Naive thymus-derived CD4-positive, alpha-beta T cell (primary cell): ENCODE measurements around the gene TTC12. TPM values are rescaled to one million over a fixed set of nuclear protein-coding genes. Genes with fewer than 3 reads are reported as not detected.

Experiments used
- ATAC-seq: fragments of 150-1000 bp; cut with Tn5 transposase; 2 replicates; pipeline ENCODE4 v1.10.0; 2021; ENCODE audit warnings: mild to moderate bottlenecking, moderate library complexity
- CTCF ChIA-PET: fragments of 350-600 bp; sonication (Branson Sonifier 250); formaldehyde crosslinking; loops from one replicate; lab custom pipeline; 2021; ENCODE audit warnings: antibody characterized with exemption; lab: Charles Lee
- POLR2A ChIA-PET: fragments of 350-600 bp; sonication (Branson Sonifier 250); formaldehyde crosslinking; loops from one replicate; lab custom pipeline; 2021; ENCODE audit warnings: antibody characterized with exemption, inconsistent platforms; lab: Charles Lee
- DNase-seq, 9 donors: peaks; one replicate each; pipeline versions ENCODE4 v3.0.0 to v3.0.0-alpha.2; 2020 to 2022; ENCODE audit warnings: mixed read lengths in 1 of 9
- H3K27ac ChIP-seq: one replicate; pipeline ENCODE4 v1.7.0; 2013; ENCODE audit warnings: mild to moderate bottlenecking, low read depth, low read length, moderate library complexity
- H3K27me3 ChIP-seq, 2 donors: one replicate each; pipeline ENCODE4 v1.7.0; 2013; ENCODE audit warnings: low read length in 2 of 2, mild to moderate bottlenecking in 2 of 2, moderate library complexity in 2 of 2; ENCODE audit not compliant: control insufficient read depth in 2 of 2, insufficient read depth in 2 of 2
- H3K36me3 ChIP-seq, 3 experiments: 1 replicate in 2 of 3; 2 replicates in 1 of 3; pipeline ENCODE4 v1.7.0; 2013; ENCODE audit warnings: low read length in 3 of 3, mild to moderate bottlenecking in 3 of 3, moderate library complexity in 1 of 3; ENCODE audit not compliant: insufficient read depth in 3 of 3, control insufficient read depth in 2 of 3
- H3K4me1 ChIP-seq, 2 donors: one replicate each; pipeline ENCODE4 v1.7.0; 2013; ENCODE audit warnings: low read length in 2 of 2, mild to moderate bottlenecking in 2 of 2, moderate library complexity in 1 of 2; ENCODE audit not compliant: control insufficient read depth in 2 of 2, insufficient read depth in 2 of 2
- H3K4me3 ChIP-seq: 2 replicates; pipeline ENCODE4 v1.7.0; 2013; ENCODE audit warnings: mild to moderate bottlenecking, low read length
- H3K9me3 ChIP-seq, 3 experiments: 1 replicate in 2 of 3; 2 replicates in 1 of 3; pipeline ENCODE4 v1.7.0; 2013; ENCODE audit warnings: low read length in 3 of 3; ENCODE audit not compliant: control insufficient read depth in 2 of 3
- H3K27ac Mint-ChIP-seq, 9 donors: one replicate each; pipeline ENCODE4 v1.8.0; 2020 to 2022; ENCODE audit warnings: mixed read lengths in 9 of 9, mild to moderate bottlenecking in 8 of 9, moderate library complexity in 5 of 9, inconsistent platforms in 2 of 9
- H3K27me3 Mint-ChIP-seq, 5 donors: one replicate each; pipeline ENCODE4 v1.8.0; 2021 to 2022; ENCODE audit warnings: mixed read lengths in 5 of 5, mild to moderate bottlenecking in 1 of 5
- H3K36me3 Mint-ChIP-seq, 5 donors: one replicate each; pipeline ENCODE4 v1.8.0; 2020 to 2022; ENCODE audit warnings: mixed read lengths in 5 of 5, mild to moderate bottlenecking in 3 of 5, inconsistent platforms in 1 of 5
- H3K4me1 Mint-ChIP-seq, 7 donors: one replicate each; pipeline ENCODE4 v1.8.0; 2020 to 2022; ENCODE audit warnings: mixed read lengths in 7 of 7, mild to moderate bottlenecking in 3 of 7, inconsistent platforms in 1 of 7
- H3K4me3 Mint-ChIP-seq, 10 donors: one replicate each; pipeline ENCODE4 v1.8.0; 2020 to 2022; ENCODE audit warnings: mild to moderate bottlenecking in 10 of 10, mixed read lengths in 10 of 10, moderate library complexity in 6 of 10, inconsistent platforms in 2 of 10
- H3K9me3 Mint-ChIP-seq, 11 donors: one replicate each; pipeline ENCODE4 v1.8.0; 2020 to 2022; ENCODE audit warnings: mixed read lengths in 11 of 11, mild to moderate bottlenecking in 4 of 11, inconsistent platforms in 1 of 11, moderate library complexity in 1 of 11
- intact Hi-C, 2 donors: fragments of 100-400 bp; cut with micrococcal nuclease; formaldehyde crosslinking; loops; one replicate each; pipeline ENCODE4 v1.15.1; 2023
- polyA plus RNA-seq, 2 donors: library from polyadenylated mRNA; unstranded; fragments of 300-500 nt; fragmentation: Illumina TruSeq; gene quantifications; one replicate each; pipeline ENCODE4 v1.2.3, GENCODE V29; 2021
- total RNA-seq, 6 experiments: library from RNA in 5 of 6; stranded (reverse) in 5 of 6; gene quantifications; 1 replicate in 5 of 6; 2 replicates in 1 of 6; pipeline ENCODE4 v1.2.3 and lab custom pipeline; 2021 to 2026

The TTC12 gene
- total and polyA plus RNA-seq, 7 experiments from 2014 or later, result 8.2 to 84.5 (median 45.1) TPM

DNA sequence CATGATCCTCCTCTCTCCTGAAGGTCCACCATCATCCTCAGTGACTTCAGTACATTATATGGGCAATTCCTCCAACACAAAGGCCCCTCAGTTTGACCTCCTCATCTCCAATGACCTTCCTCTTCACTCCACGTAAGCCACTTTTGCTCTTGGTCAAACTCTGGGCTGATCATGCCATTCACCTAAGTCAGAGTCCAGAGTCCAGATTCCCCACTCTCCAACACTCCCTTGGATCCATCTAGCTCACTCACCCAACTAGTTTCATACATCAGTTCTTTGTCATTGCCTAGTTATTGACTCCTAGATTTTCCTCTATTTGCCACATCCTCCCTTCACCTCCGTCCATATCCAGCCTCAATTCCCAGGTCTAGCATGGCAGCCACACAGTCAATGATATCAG, 30.5 kb upstream of the TTC12 start:
- H3K36me3 Mint-ChIP-seq, result no peaks in the 10 kb centered on the region
- intact Hi-C loops, result no loop called here
- no peaks in the 10 kb centered on the region for H3K9me3 ChIP-seq
- no peaks in the 10 kb centered on the region for H3K27me3 ChIP-seq
- H3K9me3 Mint-ChIP-seq, result no peaks in the 10 kb centered on the region
- H3K4me3 ChIP-seq, result no peak overlapping the region
- H3K27ac Mint-ChIP-seq, result no peak overlapping the region
- H3K27ac ChIP-seq, result no peak overlapping the region
- H3K4me3 Mint-ChIP-seq, result no peak overlapping the region
- H3K27me3 Mint-ChIP-seq, result peaks cover 0 to 5% (median 0%) of the 10 kb centered on the region in 5 donors
- POLR2A ChIA-PET, result no interaction called here
- ATAC-seq (no peak), DNase-seq (no peak)
- H3K4me1 Mint-ChIP-seq, result peaks cover 0 to 3% (median 0%) of the 10 kb centered on the region in 7 donors
- CTCF ChIA-PET, result no interaction called here
- H3K4me1 ChIP-seq, result no peaks in the 10 kb centered on the region
- no peaks in the 10 kb centered on the region for H3K36me3 ChIP-seq

- DNase-seq, result no peak
- Mint-ChIP-seq H3K27me3 (peaks cover 0 to 5% (median 0%) of the 10 kb centered on the region in 5 donors), H3K4me3 (no peak overlapping the region), H3K36me3 (no peaks in the 10 kb centered on the region), H3K4me1 (no peaks in the 10 kb centered on the region), H3K27ac (no peak overlapping the region), H3K9me3 (no peaks in the 10 kb centered on the region)
- no peaks in the 10 kb centered on the region for H3K27me3 ChIP-seq
- ChIA-PET CTCF (no interaction called here), POLR2A (no interaction called here)
- intact Hi-C loops, result no loop called here
- H3K36me3 ChIP-seq, result no peaks in the 10 kb centered on the region
- no peak overlapping the region for H3K4me3 ChIP-seq
- ATAC-seq, result no peak
- H3K4me1 ChIP-seq, result no peaks in the 10 kb centered on the region
- H3K9me3 ChIP-seq, result no peaks in the 10 kb centered on the region
- no peak overlapping the region for H3K27ac ChIP-seq
These were observed 28.4 kb upstream of the TTC12 start for GRCh38 chr11:113286009-113286408.

- Mint-ChIP-seq H3K27me3 (peaks cover 0 to 5% (median 0%) of the 10 kb centered on the region in 5 donors), H3K27ac (no peak overlapping the region), H3K36me3 (no peaks in the 10 kb centered on the region), H3K9me3 (no peaks in the 10 kb centered on the region), H3K4me3 (no peak overlapping the region), H3K4me1 (no peaks in the 10 kb centered on the region)
- H3K36me3 ChIP-seq, result no peaks in the 10 kb centered on the region
- no peak for ATAC-seq
- no peak overlapping the region for H3K27ac ChIP-seq
- ChIA-PET CTCF (no interaction called here), POLR2A (no interaction called here)
- DNase-seq, result no peak
- no peaks in the 10 kb centered on the region for H3K9me3 ChIP-seq
- intact Hi-C loops, result no loop called here
- no peaks in the 10 kb centered on the region for H3K27me3 ChIP-seq
- no peaks in the 10 kb centered on the region for H3K4me1 ChIP-seq
- no peak overlapping the region for H3K4me3 ChIP-seq
These were observed 27.6 kb upstream of the TTC12 start for GRCh38 chr11:113286509-113287497.

- Histone ChIP-seq H3K4me3 (no peak overlapping the region), H3K27me3 (no peaks in the 10 kb centered on the region), H3K9me3 (no peaks in the 10 kb centered on the region), H3K4me1 (no peaks in the 10 kb centered on the region), H3K36me3 (no peaks in the 10 kb centered on the region), H3K27ac (no peak overlapping the region)
- POLR2A ChIA-PET, result no interaction called here
- Mint-ChIP-seq H3K4me3 (no peak overlapping the region), H3K27me3 (peaks cover 0 to 5% (median 0%) of the 10 kb centered on the region in 5 donors), H3K4me1 (no peaks in the 10 kb centered on the region), H3K27ac (no peak overlapping the region), H3K36me3 (no peaks in the 10 kb centered on the region), H3K9me3 (no peaks in the 10 kb centered on the region)
- CTCF ChIA-PET, result interaction anchor here (0.8 kb wide), 1 partner anchor 673 kb away, joined by 4 read pairs; no protein-coding TSS in a partner anchor
- ATAC-seq (no peak), DNase-seq (no peak)
- intact Hi-C loops, result loop anchor here in 1 of 2 donors (2.0 kb wide), 1 partner anchor 1175 kb away; no protein-coding TSS in a partner anchor
These were observed 26.6 kb upstream of the TTC12 start for GRCh38 chr11:113287801-113288200.

DNA sequence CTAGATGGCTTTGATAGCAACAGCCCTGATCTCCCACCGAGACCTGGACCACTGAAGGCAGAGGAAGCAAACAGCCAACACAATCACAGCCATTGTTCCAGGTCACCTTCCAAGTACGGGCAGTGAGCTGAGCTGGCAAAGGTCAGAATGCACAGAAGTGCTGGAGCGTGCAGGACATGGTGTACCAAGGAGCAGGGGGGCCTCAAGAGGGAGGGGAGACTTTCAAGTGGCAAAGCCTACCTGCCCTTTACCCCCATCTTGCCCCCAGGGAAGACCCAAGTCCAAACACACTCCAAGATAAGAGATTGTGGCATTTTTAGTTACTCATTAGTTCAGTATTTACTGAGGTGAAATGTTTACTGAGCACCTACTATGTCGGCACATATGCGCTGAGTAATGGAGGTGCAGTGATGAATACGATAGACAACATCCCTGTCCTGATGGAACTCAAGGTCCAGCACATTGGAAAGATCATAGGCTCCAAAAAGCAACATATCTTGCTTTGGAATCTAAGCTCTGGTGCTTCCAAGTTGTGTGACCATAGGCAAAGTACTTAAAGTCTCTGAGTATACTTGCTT, 26.0 kb upstream of the TTC12 start:
- H3K27me3 ChIP-seq, result no peaks in the 10 kb centered on the region
- ChIA-PET CTCF (interaction anchor here (0.7 to 1.7 kb wide), 5 partner anchors 8 to 1014 kb away, joined by 3 to 10 read pairs (median 4); no protein-coding TSS in a partner anchor), POLR2A (interaction anchor here (0.6 kb wide), 1 partner anchor 97 kb away, joined by 3 read pairs; no protein-coding TSS in a partner anchor)
- H3K4me1 Mint-ChIP-seq, result no peaks in the 10 kb centered on the region
- no peaks in the 10 kb centered on the region for H3K36me3 ChIP-seq
- no peak overlapping the region for H3K4me3 Mint-ChIP-seq
- no peaks in the 10 kb centered on the region for H3K36me3 Mint-ChIP-seq
- DNase-seq, result no peak
- H3K27me3 Mint-ChIP-seq, result peaks cover 0 to 6% (median under 1%) of the 10 kb centered on the region in 5 donors
- intact Hi-C loops, result loop anchor here in 1 of 2 donors (2.0 kb wide), 1 partner anchor 1176 kb away; no protein-coding TSS in a partner anchor
- no peak overlapping the region for H3K4me3 ChIP-seq
- H3K27ac ChIP-seq, result no peak overlapping the region
- H3K9me3 ChIP-seq, result no peaks in the 10 kb centered on the region
- ATAC-seq, result no peak
- H3K4me1 ChIP-seq, result no peaks in the 10 kb centered on the region
- H3K9me3 Mint-ChIP-seq, result no peaks in the 10 kb centered on the region
- no peak overlapping the region for H3K27ac Mint-ChIP-seq

GRCh38 chr11:113289431-113290187, 24.8 kb upstream of the TTC12 start:
- CTCF ChIA-PET, result interaction anchor here (0.5 to 1.7 kb wide), 17 partner anchors 9 to 1773 kb away, joined by 3 to 10 read pairs (median 3); no protein-coding TSS in a partner anchor
- Histone ChIP-seq H3K36me3 (no peaks in the 10 kb centered on the region), H3K4me1 (no peaks in the 10 kb centered on the region), H3K9me3 (no peaks in the 10 kb centered on the region), H3K27ac (no peak overlapping the region), H3K27me3 (no peaks in the 10 kb centered on the region), H3K4me3 (no peak overlapping the region)
- H3K27me3 Mint-ChIP-seq, result peaks cover 0 to 12% (median 8%) of the 10 kb centered on the region in 5 donors
- no peak overlapping the region for H3K4me3 Mint-ChIP-seq
- no peaks in the 10 kb centered on the region for H3K9me3 Mint-ChIP-seq
- no peak overlapping the region for H3K27ac Mint-ChIP-seq
- peak; percentile 22 to 69 (median 51) for DNase-seq
- H3K36me3 Mint-ChIP-seq, result peaks cover 0 to 4% (median 0%) of the 10 kb centered on the region in 5 donors
- POLR2A ChIA-PET, result interaction anchor here (1.0 to 1.1 kb wide), 2 partner anchors 1001 to 1063 kb away, joined by 3 to 4 read pairs; no protein-coding TSS in a partner anchor
- intact Hi-C loops, result loop anchor here (1.0 to 2.0 kb wide), 6 partner anchors 491 to 1177 kb away; no protein-coding TSS in a partner anchor
- peak; percentile 90 for ATAC-seq
- H3K4me1 Mint-ChIP-seq, result no peaks in the 10 kb centered on the region
